ENCODE data around the gene DRG2.

- TF ChIP-seq L3MBTL2 (conservative IDR thresholded peaks at IDR 0.05) (no peak), FOXA1 (IDR thresholded peaks at IDR 0.05) (no peak), BHLHE40 (IDR thresholded peaks at IDR 0.05; ENCODE audit: borderline replicate concordance) (no peak), ARNT (IDR thresholded peaks at IDR 0.05) (no peak), SP1 (IDR thresholded peaks at IDR 0.05) (no peak), FOXM1 (IDR thresholded peaks at IDR 0.05; ENCODE audit: borderline replicate concordance) (no peak), SUZ12 (IDR thresholded peaks at IDR 0.05) (no peak), TARDBP (IDR thresholded peaks at IDR 0.05) (no peak), FOXK2 (IDR thresholded peaks at IDR 0.05) (no peak)
Observed at GRCh38 chr17:18105027-18105426, 17.3 kb downstream of the DRG2 start.

All from HEK293T (cell line).